ENCODE measurements around the gene MCC.
A peak's percentile ranks its signal among the peaks of the same experiment; 100 is the strongest.

The MCC gene

GRCh38 chr5:113157886-113158285, 330.4 kb downstream of the MCC start:
- no peak overlapping the region for H3K4me2 ChIP-seq (ENCODE audit: low read depth, low read length)
- no peak for TF ChIP-seq EZH2 (optimal IDR thresholded peaks at IDR 0.05; ENCODE audit: low read depth, low read length)
- TF ChIP-seq EZH2phosphoT487 (IDR thresholded peaks at IDR 0.05; ENCODE audit: low read length) = no peak
- TF ChIP-seq CTCF (IDR thresholded peaks at IDR 0.05; ENCODE audit: low read length) = no peak

GRCh38 chr5:113156271-113156877, 331.9 kb downstream of the MCC start:
- H2AFZ ChIP-seq (ENCODE audit: low read length) = no peak overlapping the region
- H3K79me2 ChIP-seq (ENCODE audit: low read length) = peaks cover 97% of the 10 kb centered on the region
- no peak overlapping the region for H3K4me3 ChIP-seq (ENCODE audit: low read length)
- peaks cover 23% of the 10 kb centered on the region for H3K4me1 ChIP-seq (ENCODE audit: low read length)
- H4K20me1 ChIP-seq (ENCODE audit: insufficient read depth, low read length) = 0 out of 2 replicates have a peak, but pooled peaks cover 4% of the 10 kb centered on the region
- H3K9me3 ChIP-seq (replicated peaks; ENCODE audit: insufficient read depth, low read length) = no peaks in the 10 kb centered on the region
- 0 out of 2 replicates have a peak overlapping the region, but pooled peaks have one; percentile 23 for H3K4me2 ChIP-seq (ENCODE audit: low read depth, low read length)
- no peak overlapping the region for H3K9ac ChIP-seq (ENCODE audit: low read length)
- no peaks in the 10 kb centered on the region for H3K9me2 ChIP-seq (replicated peaks; ENCODE audit: insufficient read depth, low read length)
- no peaks in the 10 kb centered on the region for H3F3A ChIP-seq (ENCODE audit: insufficient read depth, low read length)
- H3K27ac ChIP-seq (ENCODE audit: low read length) = no peak overlapping the region
- no peak for DNase-seq
- H3K36me3 ChIP-seq (replicated peaks; ENCODE audit: insufficient read depth, low read length) = no peaks in the 10 kb centered on the region
- H3K27me3 ChIP-seq (replicated peaks; ENCODE audit: insufficient read depth, low read length) = no peaks in the 10 kb centered on the region
- TF ChIP-seq EZH2phosphoT487 (IDR thresholded peaks at IDR 0.05; ENCODE audit: low read length) (no peak), EZH2 (optimal IDR thresholded peaks at IDR 0.05; ENCODE audit: low read depth, low read length) (no peak), CTCF (IDR thresholded peaks at IDR 0.05; ENCODE audit: low read length) (no peak)

More at GRCh38 chr5:113157886-113158285, 330.4 kb downstream of the MCC start:
- Histone ChIP-seq H3K9ac (ENCODE audit: low read length) (no peak overlapping the region), H4K20me1 (ENCODE audit: insufficient read depth, low read length) (peaks cover 7% of the 10 kb centered on the region; the same call in 1 of the 2 replicates), H3K4me3 (ENCODE audit: low read length) (no peak overlapping the region), H2AFZ (ENCODE audit: low read length) (no peak overlapping the region), H3F3A (ENCODE audit: insufficient read depth, low read length) (no peaks in the 10 kb centered on the region), H3K36me3 (replicated peaks; ENCODE audit: insufficient read depth, low read length) (no peaks in the 10 kb centered on the region), H3K9me2 (replicated peaks; ENCODE audit: insufficient read depth, low read length) (no peaks in the 10 kb centered on the region), H3K79me2 (ENCODE audit: low read length) (peaks cover 97% of the 10 kb centered on the region), H3K9me3 (replicated peaks; ENCODE audit: insufficient read depth, low read length) (no peaks in the 10 kb centered on the region), H3K27me3 (replicated peaks; ENCODE audit: insufficient read depth, low read length) (no peaks in the 10 kb centered on the region), H3K4me1 (ENCODE audit: low read length) (peaks cover 23% of the 10 kb centered on the region), H3K27ac (ENCODE audit: low read length) (no peak overlapping the region)
- no peak for DNase-seq

GRCh38 chr5:113153512-113154097, 334.6 kb downstream of the MCC start:
- no peak for DNase-seq
- Histone ChIP-seq H2AFZ (ENCODE audit: low read length) (no peak overlapping the region), H3K9me2 (replicated peaks; ENCODE audit: insufficient read depth, low read length) (no peaks in the 10 kb centered on the region), H3K4me3 (ENCODE audit: low read length) (no peak overlapping the region), H3K4me1 (ENCODE audit: low read length) (peaks cover 18% of the 10 kb centered on the region), H3K9ac (ENCODE audit: low read length) (no peak overlapping the region), H3K27me3 (replicated peaks; ENCODE audit: insufficient read depth, low read length) (no peaks in the 10 kb centered on the region), H3K9me3 (replicated peaks; ENCODE audit: insufficient read depth, low read length) (no peaks in the 10 kb centered on the region), H3K36me3 (replicated peaks; ENCODE audit: insufficient read depth, low read length) (no peaks in the 10 kb centered on the region), H3K27ac (ENCODE audit: low read length) (no peak overlapping the region), H3K4me2 (ENCODE audit: low read depth, low read length) (no peak overlapping the region), H4K20me1 (ENCODE audit: insufficient read depth, low read length) (no peaks in the 10 kb centered on the region), H3F3A (ENCODE audit: insufficient read depth, low read length) (no peaks in the 10 kb centered on the region), H3K79me2 (ENCODE audit: low read length) (peaks cover 93% of the 10 kb centered on the region)
- no peak for TF ChIP-seq CTCF (IDR thresholded peaks at IDR 0.05; ENCODE audit: low read length)
- no peak for TF ChIP-seq EZH2phosphoT487 (IDR thresholded peaks at IDR 0.05; ENCODE audit: low read length)
- no peak for TF ChIP-seq EZH2 (optimal IDR thresholded peaks at IDR 0.05; ENCODE audit: low read depth, low read length)

Measured in MM.1S (cell line).